ENCODE measurements around the gene LRRC7.
"Not testable (repeated sequence)": the region's sequence is repeated elsewhere in the genome, so short reads cannot be mapped to it uniquely, and the experiment has no call there.

LRRC7 gene

GRCh38 chr1:70045581-70045980, 477.9 kb downstream of the LRRC7 start:
- DNase-seq: not testable (repeated sequence)

DNA sequence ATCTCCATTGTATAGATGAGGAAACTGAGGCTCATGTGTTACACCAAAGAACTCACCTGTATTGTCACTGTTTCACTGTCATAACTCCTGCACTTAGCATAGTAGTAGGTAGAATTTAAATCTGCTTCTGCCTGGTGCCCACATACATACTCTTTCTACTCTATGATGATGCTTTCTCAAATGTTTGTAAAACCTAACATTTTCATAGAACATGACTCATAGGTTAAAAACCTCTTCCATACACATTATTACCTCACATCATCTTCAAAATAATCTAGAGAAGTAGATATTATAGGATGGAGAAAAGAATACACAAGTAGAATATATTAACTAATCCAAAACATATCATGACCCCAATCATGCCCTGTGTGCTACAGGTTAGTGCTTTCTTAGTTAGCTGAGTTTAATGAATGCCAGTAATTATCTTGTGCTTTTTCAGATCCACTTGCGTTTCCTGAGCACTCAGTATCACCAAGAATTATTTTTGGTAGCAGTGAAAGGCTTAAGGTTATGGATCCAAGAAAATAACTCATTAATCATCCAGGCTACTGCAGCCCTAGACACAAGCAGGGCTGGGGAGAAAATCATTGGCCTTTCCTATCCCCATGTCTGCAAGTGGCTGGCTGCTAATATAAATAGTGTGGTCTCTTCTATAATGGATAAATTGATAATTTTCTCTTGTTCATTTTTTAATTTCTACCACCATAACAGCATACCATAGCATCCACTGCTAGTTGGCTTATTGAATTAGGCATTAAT, 480.8 kb downstream of the LRRC7 start:
- peak; percentile 40 for DNase-seq

GRCh38 chr1:70051926-70052325, 484.2 kb downstream of the LRRC7 start:
- DNase-seq: no peak

DNA sequence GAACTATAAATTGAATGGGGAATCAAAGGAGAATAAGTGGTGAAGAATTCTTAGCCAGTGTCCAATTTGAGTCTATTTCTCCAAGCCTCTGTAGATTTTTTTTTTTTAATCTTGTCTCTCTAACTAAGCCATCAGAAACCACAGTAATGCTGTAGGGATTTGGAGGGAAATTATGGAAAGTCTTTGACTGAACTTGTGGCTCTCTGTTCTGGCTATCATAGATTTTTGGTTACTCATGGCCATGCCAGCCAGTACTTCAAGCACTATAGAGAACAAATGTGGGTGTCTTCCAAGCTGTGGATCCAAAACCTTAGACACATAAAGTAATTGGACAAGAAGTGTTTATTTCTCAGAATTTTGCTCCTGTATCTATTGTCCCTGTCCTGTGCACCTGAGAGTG, 489.8 kb downstream of the LRRC7 start:
- DNase-seq: peak; percentile 21

GRCh38 chr1:70061231-70061630, 493.5 kb downstream of the LRRC7 start:
- DNase-seq: no peak

GRCh38 chr1:70063861-70064260, 496.1 kb downstream of the LRRC7 start:
- DNase-seq: no peak

GRCh38 chr1:70066711-70067110, 499.0 kb downstream of the LRRC7 start:
- DNase-seq: no peak

DNA sequence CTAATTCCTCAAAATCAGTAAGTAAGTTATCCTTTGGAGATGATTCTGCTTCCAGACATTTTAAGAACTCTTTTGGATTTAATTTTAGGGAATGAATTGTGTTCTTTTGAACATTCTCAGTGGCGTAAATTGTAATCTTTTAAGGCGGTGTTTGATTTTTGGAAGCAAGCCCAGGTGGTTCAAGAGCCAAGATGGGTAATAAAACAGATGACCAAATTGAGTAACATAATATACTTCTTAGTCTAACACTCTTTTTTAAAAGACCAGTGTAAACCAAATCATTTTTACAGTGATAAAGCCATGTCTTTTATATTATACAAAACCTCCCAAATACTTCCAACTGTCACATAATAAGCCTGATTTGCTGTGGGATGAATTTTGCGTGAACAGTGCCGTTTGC, 503.9 kb downstream of the LRRC7 start:
- no peak for DNase-seq

DNA sequence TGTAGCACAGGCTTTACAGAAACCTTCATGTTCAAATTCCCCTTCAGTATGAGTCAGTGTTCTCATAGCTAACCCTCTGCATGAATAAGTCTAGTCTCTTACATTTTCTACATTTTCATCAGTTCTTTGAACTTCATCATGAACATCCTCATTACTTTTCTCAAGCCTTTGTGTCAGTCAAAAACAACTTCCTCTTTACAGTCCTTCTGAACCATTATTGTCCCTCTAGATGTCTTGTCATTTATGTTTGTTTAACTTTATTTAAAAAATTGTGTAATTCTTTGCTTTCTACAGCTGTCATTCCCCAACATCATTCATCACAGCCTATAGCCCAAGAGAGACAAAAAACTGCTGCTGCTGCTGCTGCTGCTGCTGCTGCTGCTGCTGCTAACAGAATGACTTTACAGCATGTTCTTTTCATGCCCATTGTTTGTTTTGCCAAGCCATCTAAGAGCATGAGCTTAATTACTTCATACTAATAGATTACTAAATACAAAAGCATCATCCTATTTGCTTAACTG, 504.6 kb downstream of the LRRC7 start:
- DNase-seq: peak; percentile 77

DNA sequence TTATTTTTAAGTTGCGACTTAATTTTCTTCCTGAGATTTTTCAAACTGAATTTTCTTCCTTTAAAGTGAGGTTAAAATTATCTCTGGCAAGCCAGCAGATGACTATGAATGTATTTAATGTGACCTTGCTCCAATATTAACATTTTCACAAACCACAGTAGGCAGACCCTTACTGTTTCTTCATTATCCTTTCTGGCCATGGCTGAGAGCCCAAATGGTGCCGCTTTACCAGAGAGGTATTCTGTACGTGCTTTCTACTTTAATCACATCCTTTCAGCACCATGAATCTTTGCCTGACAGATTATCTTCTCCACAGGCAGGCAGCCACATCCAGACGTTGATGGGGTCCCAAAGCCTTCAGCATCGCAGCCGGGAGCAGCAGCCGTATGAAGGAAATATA, 508.0 kb downstream of the LRRC7 start:
- DNase-seq: peak; percentile 34

DNA sequence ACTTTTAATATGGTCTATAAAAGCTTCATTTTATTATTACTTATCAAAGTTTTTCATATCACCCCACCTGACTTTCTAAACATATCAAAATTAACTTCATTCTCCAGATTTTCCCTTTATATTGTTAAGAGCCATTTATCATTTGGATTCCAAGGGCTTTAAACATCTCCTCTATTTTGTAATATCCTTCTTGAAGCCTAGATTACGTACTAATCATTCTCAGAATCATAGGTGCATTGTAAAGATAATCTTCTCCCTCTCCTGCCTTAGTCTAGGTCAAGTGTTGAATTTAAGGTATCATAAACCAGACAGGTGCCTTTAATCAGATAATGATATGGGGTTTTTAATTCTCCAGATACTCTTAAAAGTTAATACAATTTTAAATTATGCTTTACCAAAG, 509.3 kb downstream of the LRRC7 start:
- DNase-seq: no peak

DNA sequence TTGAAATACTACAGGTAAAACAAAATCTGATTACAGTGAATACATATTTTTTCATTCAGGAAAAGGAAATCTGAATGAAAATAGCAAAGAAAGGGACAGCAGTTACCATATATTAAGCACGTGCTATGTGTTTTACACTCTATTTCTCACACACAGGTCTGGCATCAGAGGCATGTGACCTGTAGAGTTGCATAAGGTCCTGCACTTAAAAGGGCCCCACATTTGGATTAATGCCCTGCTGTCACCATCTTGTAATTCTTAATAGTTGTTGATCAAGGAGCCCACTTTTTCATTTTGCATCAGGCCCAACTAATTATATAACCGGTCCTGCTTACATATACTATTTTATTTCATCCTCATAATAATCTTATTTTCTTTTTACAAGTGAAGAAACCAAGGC, 511.8 kb downstream of the LRRC7 start:
- no peak for DNase-seq

GRCh38 chr1:70083519-70083918, 515.8 kb downstream of the LRRC7 start:
- DNase-seq: no peak

DNA sequence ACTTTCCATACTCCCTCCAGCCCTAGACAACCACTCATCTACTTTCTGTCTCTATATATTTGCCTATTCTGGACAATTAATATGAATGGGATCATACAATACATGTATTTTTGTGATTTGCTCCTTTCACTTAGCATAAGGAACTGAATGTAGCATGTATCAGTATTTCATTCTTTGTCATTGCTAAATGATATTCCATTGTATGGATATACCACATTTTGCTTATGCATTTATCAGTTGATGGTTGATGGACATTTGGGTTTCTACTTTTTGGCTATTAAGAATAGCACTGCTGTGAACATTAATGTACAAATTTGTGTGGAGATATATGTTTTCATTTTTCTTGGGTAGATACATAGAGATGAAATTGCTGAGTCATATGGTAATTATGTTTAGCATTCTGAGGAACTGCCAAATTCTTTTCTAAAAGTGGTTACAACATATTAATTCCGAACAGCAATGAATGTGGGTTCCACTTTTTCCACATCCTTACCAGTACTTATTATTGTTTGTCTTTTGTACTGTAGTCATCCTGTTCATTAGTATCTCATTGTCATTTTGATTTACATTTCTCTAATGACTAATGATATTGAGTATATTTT, 516.7 kb downstream of the LRRC7 start:
- DNase-seq: peak; percentile 74

DNA sequence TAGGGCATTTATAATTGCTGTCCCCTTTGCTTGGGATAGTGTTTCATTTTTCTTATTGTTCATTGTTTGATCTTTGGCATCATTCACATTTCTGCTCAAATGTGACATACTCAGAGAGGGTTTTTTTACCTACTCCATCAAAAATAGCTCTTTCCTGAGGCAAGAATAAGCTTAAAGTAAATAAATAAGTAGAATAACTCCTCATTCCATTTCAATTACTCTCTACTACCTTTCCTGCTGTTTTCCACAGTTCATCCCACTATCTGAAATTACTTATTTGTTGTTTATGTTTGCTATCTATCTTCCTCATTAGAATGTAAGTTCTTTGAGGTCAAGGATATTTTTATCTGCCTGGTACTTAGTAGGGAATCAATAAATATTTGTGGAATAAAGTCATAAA, 517.8 kb downstream of the LRRC7 start:
- no peak for DNase-seq

GRCh38 chr1:70086897-70087296, 519.2 kb downstream of the LRRC7 start:
- no peak for DNase-seq

DNA sequence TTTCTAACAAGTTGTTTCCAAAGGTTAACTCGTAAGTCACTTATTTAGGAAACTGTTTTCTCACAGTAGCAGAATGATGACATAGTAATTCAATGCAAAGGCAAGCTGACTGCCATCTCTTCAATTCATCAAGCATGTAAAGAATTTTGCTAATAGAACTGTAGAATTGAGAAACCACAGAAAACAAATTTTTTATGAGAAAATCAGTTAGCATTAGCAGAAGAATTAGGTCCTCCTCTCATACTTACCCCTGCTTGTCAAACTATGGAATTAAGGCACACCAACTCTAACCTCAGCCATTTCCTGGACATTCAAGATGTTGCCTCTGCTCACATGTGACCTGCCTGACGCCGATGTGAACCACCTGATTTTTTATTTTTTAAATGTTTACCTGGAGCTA, 522.4 kb downstream of the LRRC7 start:
- DNase-seq: peak; percentile 71

DNA sequence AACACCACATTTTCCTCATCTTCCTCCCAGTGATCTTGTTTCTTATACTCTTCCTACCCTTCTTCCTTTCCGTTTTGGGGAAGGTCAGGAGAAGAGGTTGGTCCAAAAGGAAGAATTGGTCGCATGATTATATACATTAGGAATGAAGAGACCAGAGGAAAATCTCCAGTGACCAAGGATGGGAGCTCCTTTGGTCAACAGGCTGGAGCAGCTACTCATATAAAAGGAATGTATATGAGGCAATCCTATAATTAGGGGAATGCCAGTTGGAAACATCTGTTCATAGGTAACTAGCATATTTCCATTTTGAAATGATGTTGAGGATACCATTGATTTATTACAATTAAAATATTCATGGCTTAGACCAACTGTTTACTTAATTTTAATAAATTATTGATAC, 523.2 kb downstream of the LRRC7 start:
- peak; percentile 90 for DNase-seq

DNA sequence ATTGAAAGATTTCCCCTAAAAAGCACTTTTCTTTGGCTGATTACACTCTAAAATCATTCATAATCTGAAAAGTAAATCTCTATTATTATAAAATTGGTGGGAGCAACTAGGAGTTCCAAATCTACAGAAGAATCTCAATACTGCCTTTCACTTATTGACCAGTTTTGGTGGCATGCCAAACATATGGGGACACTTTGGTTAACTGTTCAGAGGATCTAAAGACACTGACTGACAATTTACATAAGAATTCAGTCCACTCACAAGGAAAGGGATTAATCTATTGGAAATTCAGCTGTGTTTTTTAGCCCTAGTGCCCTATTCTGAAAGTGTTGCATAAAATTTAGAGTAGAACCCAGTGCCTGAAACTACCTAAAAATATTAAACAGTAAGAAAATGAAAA, 524.1 kb downstream of the LRRC7 start:
- peak; percentile 16 for DNase-seq

DNA sequence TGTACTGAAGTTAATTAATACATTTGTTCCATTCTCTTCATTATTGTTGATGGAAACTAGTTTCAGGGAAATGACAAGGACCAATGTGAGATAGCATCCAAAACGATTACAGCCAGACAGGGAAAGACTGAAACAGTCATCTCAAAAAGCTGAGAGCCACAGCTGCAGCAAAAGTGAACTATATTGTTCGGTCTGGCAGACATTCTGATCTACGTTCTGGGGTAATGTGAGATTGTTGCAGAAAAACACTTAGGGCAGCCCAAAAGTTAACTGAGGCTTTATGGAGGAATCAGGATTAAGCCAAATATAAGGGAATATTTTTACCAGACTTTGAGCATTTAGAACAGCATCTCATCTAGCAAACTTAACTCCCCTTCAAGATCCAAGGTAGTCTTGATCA, 524.8 kb downstream of the LRRC7 start:
- DNase-seq: no peak

DNA sequence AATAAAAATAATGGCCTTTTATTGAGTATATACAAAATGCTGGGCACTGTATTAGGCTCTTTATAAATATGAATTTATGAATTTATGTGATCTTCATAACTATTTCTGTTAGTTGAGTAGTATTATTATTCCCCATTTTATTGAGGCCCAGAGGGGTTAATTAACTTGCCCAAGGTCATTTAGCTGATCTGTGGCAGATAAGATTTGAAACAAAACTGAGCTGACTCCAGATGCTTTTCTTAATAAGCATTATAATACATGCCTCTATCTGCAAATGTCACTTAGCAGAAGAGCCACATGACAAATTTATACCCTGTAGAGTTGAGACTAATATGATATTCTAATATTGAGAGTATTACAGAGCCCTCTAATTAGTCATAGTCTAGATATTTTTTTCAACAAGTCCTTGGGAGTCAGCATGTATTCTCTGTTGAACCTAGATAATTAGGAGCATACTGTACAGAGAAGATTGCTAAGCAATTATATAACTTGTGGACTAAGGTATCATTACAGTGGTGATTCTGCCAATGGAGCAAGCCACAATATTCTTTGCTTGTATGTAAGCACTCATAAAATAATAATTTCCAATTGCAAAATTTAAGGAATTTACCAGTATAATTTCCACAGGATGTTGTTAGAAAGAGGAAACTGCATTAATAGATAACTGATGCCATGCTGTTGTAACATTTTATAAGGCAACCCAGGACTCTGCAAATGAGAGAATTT, 525.7 kb downstream of the LRRC7 start:
- DNase-seq: no peak

GRCh38 chr1:70101231-70101630, 533.5 kb downstream of the LRRC7 start:
- DNase-seq: no peak

- no peak for DNase-seq
Observed at GRCh38 chr1:70101774-70102173, 534.1 kb downstream of the LRRC7 start.

DNA sequence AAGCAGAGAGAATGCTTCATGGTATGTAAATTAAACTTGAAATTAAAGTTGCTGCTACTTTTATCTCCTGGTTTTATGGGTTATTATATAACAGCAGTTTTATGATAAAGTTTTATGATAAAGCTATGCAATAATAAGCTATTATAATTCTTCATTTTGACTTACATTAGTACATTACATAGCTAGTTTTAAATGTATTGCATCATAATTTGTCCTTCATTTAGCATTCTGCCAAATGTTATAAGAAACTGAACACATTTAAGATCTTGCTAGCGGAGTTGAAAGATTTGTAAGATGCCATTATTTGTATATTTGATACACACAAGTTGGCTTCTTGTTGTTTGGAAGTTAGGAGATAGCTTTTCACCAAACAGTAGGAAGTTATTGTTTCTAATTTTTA, 536.0 kb downstream of the LRRC7 start:
- no peak for DNase-seq
